ENCODE data around the gene KNDC1. TPM values are rescaled to one million over a fixed set of nuclear protein-coding genes. Genes with fewer than 3 reads are reported as not detected.

KNDC1 gene
- total RNA-seq, 4 donors from 2014 or later = 0.27 to 1.7 TPM; not detected in 2

DNA sequence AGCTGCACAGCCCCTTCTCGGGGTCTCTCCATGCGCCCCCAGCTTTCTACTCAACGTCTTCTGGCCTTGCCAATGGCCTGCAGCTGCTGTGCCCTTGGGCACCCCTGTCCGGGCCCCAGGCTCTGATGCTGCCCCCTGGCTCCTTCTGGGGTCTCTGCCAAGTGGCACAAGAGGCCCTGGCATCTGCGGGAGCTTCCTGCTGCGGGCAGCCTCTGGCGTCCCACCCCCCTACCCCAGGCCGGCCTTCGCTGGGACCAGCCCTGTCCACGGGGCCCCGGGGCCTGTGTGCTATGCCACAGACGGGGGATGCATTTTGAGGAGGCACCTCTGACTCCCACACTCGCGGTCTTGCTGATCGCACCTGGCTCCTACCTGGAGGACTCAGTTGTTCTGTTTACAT, 80.0 kb downstream of the KNDC1 start:
- H3K36me3 ChIP-seq = no peaks in the 10 kb centered on the region
- no peaks in the 10 kb centered on the region for H3K9me3 ChIP-seq
- no peak overlapping the region for H3K4me3 ChIP-seq
- TF ChIP-seq, protein P1, sequence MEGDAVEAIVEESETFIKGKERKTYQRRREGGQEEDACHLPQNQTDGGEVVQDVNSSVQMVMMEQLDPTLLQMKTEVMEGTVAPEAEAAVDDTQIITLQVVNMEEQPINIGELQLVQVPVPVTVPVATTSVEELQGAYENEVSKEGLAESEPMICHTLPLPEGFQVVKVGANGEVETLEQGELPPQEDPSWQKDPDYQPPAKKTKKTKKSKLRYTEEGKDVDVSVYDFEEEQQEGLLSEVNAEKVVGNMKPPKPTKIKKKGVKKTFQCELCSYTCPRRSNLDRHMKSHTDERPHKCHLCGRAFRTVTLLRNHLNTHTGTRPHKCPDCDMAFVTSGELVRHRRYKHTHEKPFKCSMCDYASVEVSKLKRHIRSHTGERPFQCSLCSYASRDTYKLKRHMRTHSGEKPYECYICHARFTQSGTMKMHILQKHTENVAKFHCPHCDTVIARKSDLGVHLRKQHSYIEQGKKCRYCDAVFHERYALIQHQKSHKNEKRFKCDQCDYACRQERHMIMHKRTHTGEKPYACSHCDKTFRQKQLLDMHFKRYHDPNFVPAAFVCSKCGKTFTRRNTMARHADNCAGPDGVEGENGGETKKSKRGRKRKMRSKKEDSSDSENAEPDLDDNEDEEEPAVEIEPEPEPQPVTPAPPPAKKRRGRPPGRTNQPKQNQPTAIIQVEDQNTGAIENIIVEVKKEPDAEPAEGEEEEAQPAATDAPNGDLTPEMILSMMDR (IDR thresholded peaks at IDR 0.05) = no peak
- TF ChIP-seq POLR2A (IDR thresholded peaks at IDR 0.05) = no peak
- H3K4me1 ChIP-seq = peaks cover 0 to 30% (median 19%) of the 10 kb centered on the region in 4 donors
- no peak for DNase-seq
- no peak overlapping the region for H3K27ac ChIP-seq
- peaks cover 0 to 36% of the 10 kb centered on the region in 2 donors for H3K27me3 ChIP-seq

DNA sequence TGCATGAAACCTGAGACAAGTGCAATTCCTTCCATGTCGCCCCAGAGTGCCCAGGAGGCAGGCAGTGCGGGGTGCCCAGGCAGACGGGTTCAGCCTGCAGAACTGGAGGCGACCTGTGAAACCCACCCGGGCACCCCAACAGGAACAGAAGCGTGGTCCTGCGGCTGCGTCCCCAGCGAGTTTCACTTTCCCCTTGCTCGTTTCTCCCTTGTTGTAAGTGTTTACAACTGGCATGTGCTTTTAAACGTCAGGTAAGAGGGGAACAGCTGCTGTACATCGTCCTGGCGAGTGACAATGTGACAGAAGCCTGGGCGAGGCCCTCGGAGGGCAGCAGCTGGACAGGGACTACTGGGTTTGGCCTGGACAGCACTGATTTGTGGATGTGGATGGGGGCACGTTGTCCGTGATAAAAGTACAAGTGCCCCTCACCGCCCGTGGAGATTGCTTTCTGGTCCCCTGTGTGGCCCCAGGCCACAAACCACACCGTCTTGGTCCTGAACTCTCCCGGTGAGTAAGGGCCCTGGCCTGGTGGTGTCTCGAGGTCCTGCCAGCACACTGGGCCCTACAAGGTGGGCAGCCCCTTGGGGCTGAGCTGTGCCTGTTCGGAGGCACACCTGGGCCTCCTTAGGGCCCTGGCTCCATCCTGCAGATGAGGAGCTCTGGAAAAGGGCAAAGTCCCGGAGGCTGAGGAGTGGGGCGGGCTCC, 81.6 kb downstream of the KNDC1 start:
- DNase-seq = peak in 2 of 3 donors; percentile 46 to 59
- Histone ChIP-seq H3K36me3 (no peaks in the 10 kb centered on the region), H3K4me1 (peaks cover 0 to 21% (median 10%) of the 10 kb centered on the region in 4 donors), H3K27me3 (peaks cover 0 to 22% of the 10 kb centered on the region in 2 donors), H3K27ac (peak overlapping the region in 1 of 4 donors; percentile 49), H3K4me3 (peak overlapping the region; percentile 26 to 48 (median 34)), H3K9me3 (no peaks in the 10 kb centered on the region)
- TF ChIP-seq POLR2A (IDR thresholded peaks at IDR 0.05) = no peak
- TF ChIP-seq, protein P1 (IDR thresholded peaks at IDR 0.05) = no peak

DNA sequence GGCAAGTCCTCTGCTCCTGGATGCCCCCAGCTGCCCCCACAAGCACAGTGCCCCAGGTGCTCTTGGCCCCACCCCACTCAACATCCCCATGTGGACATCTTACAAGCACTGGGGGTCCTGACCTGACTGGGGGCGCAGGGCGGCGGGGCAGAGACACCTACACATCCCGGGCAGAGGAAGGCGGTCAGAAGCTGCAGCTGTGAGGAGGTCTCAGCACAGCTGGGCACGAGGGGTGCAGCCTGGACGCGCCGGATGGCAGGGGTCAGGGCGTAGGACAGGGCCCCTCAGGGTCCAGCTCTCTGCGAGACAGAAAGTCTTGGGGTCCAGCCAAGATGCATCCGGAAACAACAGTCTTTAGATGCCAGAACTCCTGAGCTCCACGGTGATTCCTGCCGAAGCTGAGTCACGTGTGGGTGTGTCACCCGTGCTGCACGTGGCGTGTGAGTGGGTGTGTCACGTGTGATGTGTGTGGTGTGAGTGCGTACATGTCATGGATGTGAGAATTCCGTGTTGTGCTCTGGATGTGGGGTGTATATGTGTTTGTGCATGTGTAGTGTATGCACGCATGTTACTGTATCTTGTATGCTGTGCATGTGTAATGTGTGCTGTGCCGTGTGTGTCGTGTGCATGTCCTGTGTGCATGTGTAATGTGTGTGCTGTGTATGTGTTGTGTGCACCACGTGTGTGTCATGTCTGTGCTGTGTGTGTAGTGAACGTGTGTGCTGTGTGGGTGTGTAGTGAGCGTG, 82.8 kb downstream of the KNDC1 start:
- TF ChIP-seq POLR2A (IDR thresholded peaks at IDR 0.05) = no peak
- TF ChIP-seq, protein P1 (IDR thresholded peaks at IDR 0.05) = no peak
- Histone ChIP-seq H3K9me3 (no peaks in the 10 kb centered on the region), H3K27me3 (peaks cover 0 to 13% of the 10 kb centered on the region in 2 donors), H3K27ac (no peak overlapping the region), H3K4me3 (no peak overlapping the region), H3K4me1 (peaks cover 0 to 11% (median 4%) of the 10 kb centered on the region in 4 donors), H3K36me3 (no peaks in the 10 kb centered on the region)
- no peak for DNase-seq

DNA sequence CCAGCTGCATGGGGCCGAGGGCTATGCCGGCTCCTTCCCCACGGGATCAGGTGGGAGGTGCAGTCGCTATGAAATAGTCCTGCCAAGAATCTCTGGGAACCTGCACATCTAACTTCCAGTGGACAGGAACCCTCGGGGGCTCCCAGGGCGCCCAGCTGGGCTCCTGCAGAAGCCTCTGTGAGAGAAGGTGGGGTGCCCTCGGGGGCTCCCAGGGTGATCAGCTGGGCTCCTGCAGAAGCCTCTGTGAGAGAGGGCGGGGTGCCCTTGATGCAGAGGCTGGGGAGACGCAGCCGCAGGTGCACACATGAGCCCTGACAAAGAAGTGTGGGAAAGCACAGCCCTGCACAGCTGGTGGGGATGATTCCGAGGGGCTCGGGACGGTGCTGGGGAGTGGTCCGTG, 83.6 kb downstream of the KNDC1 start:
- peaks cover 0 to 6% of the 10 kb centered on the region in 2 donors for H3K27me3 ChIP-seq
- TF ChIP-seq POLR2A (IDR thresholded peaks at IDR 0.05) = no peak
- TF ChIP-seq, protein P1 (IDR thresholded peaks at IDR 0.05) = no peak
- no peak overlapping the region for H3K27ac ChIP-seq
- H3K9me3 ChIP-seq = no peaks in the 10 kb centered on the region
- H3K4me3 ChIP-seq = no peak overlapping the region
- H3K36me3 ChIP-seq = no peaks in the 10 kb centered on the region
- H3K4me1 ChIP-seq = peaks cover 0 to 11% (median 4%) of the 10 kb centered on the region in 4 donors
- no peak for DNase-seq

DNA sequence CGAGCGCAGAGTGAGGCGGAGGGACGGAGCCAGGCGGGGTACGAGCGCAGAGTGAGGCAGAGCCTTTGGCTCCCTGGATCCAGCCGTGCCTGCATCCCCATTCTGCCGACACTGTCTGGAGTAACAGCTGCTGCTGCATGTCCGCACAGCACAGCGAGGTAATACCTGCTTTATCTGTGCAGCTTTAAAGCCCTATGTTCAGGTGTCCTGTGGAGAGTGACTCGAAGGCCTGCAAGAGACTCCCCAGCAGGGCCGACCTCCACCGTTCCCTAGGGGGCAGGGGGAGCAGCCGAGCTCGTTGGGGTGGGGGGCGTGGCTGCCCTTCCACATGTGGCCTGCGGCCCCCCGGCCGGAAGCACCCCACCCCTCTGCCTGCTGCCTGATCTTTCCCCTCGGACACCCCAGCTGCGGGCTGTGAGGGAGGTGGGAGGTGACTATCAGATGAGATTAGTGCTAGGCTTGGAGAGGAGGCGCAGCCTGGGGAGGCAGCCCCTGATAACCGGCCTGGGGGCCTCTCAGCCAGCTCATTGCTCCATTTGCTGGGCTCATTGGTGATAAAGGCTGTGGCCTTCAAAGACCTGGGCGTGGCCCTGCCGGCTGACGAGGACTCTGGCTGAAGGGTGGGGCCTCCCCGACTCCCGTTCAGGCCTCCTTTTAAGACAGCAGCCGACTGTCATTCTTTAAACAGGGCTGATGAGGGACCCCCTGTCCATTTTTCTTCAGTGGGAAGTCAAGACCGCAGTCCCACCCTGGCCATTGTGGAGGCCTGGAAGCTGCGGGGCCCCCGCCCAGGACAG, 85.6 kb downstream of the KNDC1 start:
- TF ChIP-seq POLR2A (IDR thresholded peaks at IDR 0.05) = no peak
- TF ChIP-seq, protein P1 (IDR thresholded peaks at IDR 0.05) = no peak
- Histone ChIP-seq H3K27ac (no peak overlapping the region), H3K4me1 (peaks cover 0 to 11% (median 4%) of the 10 kb centered on the region in 4 donors), H3K9me3 (no peaks in the 10 kb centered on the region), H3K27me3 (peaks cover 0 to 3% of the 10 kb centered on the region in 2 donors), H3K4me3 (no peak overlapping the region), H3K36me3 (no peaks in the 10 kb centered on the region)
- DNase-seq = peak in 1 of 3 donors; percentile 69

Measured in Peyer's patch (tissue), 4 donors.